Hematopoietic multipotent progenitor cell treated with erythropoietin and hydrocortisone succinate and interleukin-3 and kit ligand, for 6 days (in vitro differentiated cells): ENCODE measurements around the gene ZYX.
"Not testable (repeated sequence)": the region's sequence is repeated elsewhere in the genome, so short reads cannot be mapped to it uniquely, and the experiment has no call there.

ENCODE experiments used
- DNase-seq: peaks from one replicate; pipeline ENCODE4 v3.0.0-alpha.2; 2015

The ZYX gene

DNA sequence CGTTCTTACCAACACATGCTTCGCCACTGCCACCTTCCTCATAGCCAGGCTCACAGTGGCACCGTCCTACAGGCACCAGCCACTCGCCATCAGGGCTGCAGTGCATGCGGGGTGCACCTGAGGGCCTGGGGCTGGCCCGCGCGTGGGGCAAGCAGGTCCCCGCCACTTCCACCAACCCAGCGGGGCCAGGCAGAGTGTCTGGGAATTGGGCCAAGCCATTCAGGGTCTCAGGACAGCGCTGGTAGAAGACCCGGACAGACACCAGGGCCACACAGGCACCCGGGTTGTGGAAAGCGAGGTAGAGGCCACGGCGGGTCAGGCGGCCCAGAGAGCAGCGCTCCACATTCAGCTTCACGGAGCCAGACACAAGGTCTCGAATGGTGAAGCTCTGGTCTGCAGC is 18.5 kb downstream of the ZYX start:
- no peak for DNase-seq

DNA sequence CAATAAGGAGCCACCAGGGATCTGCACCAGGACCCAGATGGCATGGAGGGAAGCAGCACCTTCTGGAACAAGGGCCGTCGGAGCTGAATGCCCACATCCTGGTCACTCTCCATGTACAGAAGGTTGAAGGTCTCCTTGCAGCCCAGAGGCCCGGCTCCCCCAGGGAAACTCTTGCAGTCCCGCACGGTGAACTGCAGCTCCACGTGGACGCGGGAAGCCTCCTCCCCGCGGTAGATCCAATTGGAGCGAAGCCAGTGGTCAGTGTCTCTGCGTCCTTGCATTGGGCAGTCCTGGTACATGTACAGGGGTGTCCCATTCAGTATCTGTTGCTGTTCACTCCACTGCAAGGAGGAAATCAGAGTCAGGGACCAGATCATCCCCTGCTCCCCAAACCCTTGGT is 20.1 kb downstream of the ZYX start:
- no peak for DNase-seq

DNA sequence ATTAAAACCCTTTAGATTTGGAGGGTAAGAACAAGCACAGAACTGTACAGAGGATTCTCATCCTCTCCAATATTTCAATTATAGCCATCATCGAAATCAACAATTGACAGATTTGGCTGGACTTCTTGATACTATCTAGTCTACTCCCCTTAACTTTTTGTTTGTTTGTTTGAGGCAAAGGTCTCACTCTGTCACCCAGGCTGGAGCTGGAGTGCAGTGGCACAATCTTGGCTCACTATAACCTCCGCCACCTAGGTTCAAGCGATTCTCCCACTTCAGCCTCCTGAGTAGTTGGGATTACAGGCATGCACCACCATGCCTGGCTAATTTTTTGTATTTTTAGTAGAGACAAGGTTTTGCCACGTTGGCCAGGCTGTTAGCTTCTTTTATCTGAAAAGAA is 21.1 kb downstream of the ZYX start:
- DNase-seq, result not testable (repeated sequence)

DNA sequence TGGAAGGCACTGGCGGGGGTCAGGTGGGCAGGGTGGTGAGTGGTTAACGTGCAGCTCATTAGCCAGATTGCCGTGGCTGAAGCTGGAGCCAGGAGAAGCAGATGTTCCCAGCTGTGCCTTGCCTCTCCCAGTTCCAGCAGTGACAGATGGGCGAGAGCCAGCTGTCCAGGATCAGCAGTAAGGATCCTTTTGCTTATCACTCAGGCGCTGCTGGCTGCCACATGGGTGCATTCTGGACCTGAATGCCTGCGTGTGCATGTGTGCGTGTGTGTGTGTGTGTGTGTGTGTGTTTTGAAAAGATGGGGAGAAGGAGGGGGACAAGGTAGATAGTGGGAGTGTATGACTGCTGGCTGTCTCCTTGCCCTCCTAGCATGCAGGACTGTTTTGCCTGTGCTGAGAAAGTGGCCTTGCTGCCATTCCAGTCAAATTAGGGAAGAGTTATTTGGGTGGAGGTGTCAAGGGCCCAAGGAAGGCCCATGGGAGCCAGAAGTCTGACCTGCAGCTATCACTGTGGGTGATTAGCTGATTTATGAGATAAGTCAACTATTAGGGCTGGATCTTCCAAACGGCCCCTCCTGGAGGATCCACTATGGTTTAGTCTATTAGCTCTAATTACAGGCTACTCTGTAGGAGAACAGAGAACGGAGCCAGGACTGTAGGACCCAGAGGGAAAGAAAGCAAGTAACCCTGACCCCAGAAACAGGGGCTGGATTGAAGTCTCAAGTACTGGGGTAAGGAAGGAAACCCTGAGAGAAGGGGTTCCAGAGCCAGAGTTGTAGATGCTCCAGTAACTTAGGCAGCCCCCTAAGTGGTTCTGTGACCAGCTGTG is 24.2 kb downstream of the ZYX start:
- DNase-seq, result no peak

DNA sequence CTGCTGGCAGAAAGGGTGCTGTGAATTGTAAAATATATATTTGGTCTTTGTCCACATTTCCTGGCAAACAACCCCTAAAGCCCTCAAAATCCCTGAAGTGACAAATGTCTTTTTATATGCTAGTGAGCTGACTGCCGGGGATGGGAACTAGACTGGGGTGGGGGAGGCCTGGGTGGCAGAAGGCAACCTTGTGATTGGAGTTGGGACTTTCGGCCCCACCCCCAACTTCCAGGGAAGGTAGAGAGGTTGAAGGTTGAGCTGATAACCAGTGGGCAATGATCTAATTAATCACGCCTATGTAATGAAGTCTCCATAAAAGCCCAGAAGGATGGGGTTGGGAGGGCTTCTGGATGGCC is 24.8 kb downstream of the ZYX start:
- DNase-seq, result no peak

DNA sequence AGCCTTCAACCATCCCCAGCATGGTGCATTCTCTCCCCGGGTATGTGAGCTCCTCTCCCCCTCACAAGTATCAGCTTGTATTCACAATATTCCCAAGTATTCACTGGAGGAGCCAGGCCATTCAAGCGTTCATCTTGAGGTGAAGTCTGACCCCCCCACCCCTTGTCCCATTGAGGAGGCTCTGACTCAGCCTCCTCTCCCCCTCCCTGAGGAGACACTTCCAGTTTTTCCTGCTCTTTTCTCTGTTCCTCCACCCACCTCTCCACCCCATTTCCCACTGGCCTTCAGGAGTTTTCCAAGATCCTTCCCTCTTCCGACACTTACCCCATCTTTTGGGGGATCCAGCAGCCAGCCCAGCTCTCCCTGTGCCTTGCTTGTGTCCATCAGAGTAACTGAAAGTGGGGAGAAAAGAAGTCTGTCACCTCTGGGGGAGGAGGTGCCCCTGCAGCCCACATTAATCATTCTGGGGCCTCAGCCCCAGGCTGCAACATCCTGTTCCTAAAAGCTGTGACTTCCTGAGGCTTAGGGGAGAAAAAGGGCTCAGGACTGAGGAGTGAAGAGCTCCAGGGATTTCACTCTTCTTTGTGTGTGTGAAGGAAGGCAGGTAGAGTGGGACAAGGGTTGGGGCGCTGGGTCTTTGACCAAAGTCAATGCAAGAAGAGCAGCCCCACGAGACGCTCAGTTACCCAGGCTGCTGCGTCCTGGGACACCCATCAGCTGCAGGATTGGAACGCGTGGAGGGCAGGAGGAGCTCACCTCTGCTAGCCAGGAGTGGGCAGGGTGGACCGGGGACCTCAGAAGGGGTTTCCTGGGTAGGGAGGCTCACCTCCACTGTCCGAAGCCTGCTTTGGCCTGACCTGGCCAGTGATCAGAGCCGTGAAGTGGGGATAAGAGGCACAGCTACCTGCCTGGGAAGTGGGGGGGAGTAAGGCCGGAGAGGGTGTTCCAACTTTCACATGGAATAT is 26.4 kb downstream of the ZYX start:
- no peak for DNase-seq

DNA sequence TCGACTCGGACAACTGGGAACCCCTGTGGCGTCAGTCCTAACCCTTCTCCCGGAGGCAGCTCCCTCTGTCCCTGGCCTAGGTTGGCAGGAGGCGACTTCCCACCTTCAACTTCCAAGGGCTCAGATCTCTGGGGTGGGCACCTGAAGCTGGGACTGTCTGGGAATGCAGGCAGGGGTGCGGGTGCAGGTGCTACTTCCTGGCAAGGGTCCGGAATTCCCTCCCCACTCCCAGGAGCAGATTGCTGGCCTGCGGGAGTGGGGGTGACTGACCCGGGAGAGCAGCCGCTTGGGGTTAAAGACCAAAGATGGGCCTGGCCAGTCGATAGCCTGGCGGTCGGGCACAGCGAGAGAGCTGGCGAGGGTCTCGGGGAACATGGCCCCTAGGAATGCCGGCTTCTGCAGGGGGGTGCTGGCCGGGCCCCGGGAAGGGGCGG is 27.1 kb downstream of the ZYX start:
- no peak for DNase-seq

DNA sequence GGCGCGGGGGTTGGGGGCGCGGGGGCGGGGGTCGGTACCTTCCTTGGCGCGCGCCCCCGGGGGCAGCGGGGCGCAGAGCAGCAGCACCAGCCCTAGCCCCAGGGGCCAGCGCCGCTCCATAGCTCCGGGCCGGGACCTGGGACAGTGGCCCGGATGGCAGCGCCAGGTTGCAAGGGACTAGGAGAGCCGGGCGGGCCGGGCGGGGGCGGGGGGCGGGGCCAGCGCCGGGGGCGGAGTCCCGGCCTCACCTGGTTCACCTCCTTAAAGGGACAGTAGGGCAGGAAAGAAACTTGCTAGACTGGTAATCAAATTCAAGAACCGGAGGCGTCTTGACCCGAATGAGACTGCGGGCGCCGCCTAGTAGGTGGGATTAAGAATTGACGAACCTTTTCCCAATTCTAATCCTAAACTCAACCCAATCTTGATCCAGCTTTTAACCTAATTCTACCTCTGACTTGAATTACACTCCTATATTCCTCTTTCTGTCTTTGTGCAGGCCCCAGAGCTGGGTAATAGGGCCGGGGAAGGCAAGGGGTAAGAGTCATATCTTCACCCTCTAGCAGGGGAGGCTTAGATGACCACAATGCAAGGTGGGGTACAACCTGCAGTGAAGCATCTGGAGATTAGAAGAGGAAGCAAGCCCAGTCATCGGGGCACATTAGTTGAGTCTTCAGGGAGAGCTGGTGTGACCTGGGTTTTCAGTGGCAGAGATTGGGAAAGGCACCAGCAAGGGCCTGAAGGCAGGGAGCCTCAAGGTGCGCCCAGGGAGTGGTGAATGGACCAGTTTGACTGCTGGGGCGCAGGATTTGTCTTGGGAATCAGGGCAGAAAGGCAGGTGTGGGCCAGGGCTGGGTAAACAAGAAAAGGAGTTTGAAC is 27.8 kb downstream of the ZYX start, which contains the start of gene EPHA1:
TSS of gene EPHA1 (minus strand) at position 171 of the 876 bp plus-strand sequence. CDS start at position 120, 51 bp downstream.
- peak; percentile 39 for DNase-seq

DNA sequence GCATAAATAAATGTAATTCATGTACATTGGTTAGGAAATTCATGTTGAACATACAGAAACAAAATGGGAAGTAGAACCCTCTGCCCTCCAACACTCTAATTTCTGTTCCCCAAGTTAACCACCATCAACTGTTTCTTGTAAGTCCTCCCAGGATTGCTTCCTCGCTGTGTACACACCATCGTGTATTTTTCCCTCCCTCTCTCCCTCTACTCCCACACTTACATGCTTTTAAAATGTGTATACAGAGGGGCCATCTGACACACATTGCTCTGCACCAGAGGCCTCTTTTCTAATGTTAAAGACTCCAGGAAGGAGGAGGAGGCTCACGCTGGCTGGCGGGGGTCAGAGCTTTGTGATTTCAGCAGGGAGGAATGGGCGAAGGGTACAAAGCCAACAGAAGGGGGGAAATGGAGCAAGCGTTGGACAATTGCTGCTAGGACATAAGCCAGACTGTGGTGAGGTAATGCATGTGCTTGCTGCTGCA is 29.4 kb downstream of the ZYX start:
- DNase-seq, result peak; percentile 7

DNA sequence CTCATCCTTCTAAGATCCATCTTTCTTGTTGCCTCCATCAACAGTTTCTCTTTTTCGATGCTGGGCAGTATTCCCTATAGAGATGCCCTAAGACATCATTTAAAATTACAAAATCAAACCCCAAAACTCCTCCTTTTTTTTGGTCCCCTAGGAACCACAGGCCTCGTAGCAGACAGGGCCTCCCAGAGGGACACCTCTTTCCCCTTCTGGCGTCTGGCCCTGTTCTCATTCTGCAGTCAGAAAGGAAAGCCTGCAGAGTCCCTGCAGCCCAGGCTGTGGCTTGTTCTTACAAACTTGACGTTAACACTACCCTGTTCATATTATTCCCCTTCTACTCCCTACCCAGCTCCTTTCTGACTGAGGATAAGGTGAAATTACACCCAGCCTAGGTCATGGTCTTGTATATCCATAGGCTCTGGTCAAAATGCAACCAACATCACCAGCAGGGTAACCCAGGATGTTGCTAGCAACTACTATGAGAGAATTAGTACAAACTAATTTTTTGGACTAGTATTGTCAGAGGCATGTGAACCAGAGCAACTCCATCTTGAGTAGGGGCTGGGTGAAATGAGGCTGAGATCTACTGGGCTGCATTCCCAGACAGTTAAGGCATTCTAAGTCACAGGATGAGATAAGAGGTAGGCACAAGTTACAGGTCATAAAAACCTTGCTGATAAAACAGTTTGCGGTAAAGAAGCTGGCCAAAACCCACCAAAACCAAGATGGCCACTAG is 31.0 kb downstream of the ZYX start:
- no peak for DNase-seq

DNA sequence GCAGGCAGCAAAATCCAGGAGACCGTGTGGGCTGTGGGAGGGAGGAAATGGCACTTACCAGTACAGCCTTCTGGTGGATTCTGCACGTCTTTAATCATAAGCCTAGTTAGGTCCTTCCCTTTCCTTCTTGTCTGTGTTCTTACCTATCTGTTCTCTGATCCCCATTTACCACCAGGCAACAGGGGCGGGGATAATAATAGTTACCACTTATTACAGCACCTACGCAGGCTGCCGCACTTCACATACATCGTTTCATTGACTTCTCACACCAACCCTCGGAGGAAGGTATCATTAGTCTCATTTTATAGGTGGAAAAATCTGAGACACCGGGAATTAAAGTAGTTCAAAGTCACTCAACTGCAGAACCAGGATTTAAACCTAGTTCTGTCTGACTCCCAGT is 32.0 kb downstream of the ZYX start:
- DNase-seq, result no peak

DNA sequence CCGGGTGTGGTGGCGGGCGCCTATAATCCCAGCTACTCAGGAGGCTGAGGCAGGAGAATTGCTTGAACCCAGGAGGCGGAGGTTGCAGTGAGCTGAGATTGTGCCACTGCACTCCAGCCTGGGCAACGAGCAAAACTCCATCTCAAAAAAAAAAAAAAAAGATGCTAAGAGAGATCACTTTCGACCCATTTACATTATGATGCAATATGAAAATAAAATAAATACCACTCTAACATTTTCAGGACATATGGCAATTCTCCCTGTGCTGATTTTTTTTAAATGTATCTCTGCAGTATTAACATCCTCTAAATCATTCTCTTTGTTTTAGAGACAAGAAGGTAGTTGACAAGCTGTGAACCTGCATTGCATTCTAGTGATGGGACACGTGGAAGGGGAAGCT is 34.1 kb downstream of the ZYX start:
- DNase-seq, result not testable (repeated sequence)

DNA sequence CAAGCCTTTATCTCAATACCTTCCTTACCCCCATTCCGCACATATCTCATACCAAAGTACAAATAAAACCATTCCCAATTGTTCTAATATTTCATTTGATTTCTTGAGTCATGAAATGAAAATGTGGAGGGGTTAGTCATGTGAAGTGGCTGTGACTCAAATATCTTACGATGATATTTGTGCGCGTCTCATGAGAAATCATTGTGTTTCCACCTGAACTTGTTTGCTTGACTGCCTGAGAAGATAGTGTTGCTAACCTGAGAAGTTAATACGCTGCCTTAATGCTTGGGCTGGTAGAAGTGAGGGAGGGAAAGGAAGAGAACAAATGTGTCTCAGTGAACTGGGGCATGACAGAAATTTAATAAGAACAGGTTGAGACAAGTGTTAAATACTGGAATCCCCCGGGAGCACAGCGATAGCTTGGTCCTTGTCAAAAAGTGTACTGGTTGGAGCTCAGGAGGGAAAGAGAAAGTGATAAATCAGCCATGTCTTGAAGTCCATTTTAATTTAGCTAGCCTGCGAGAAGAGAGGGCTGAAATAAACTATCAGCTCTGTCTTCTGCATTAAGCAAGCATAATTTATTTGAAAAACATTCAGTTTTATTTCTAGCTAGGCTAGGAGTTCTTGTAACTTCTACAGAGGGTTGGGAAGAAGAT is 34.7 kb downstream of the ZYX start:
- DNase-seq, result no peak

DNA sequence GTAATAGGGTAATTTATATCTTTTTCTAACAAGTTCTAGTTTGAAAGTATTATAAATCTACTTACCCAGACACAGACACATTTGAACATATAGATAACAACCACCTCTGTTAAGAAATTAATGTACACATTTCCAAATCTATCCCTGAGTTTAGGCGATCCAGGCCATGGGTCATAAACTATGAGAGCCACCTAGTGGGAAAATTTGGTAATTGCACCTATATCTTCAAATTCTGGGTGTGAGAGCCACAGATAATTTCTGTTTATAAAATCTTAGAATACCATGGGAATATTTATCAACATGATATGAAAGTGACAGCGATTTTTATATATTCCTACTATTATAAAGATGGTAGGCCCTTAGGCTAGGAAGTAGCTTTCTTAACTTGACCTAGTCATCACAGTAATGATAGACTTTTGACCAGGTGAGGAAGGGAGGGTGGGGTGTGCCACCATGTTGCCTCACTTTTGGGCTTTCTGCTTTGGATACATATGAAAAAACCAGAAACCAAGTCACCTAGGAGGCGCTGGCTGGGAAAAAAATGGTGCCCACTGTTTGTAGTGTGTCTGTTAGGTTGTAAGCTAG is 35.5 kb downstream of the ZYX start:
- DNase-seq, result peak; percentile 83

DNA sequence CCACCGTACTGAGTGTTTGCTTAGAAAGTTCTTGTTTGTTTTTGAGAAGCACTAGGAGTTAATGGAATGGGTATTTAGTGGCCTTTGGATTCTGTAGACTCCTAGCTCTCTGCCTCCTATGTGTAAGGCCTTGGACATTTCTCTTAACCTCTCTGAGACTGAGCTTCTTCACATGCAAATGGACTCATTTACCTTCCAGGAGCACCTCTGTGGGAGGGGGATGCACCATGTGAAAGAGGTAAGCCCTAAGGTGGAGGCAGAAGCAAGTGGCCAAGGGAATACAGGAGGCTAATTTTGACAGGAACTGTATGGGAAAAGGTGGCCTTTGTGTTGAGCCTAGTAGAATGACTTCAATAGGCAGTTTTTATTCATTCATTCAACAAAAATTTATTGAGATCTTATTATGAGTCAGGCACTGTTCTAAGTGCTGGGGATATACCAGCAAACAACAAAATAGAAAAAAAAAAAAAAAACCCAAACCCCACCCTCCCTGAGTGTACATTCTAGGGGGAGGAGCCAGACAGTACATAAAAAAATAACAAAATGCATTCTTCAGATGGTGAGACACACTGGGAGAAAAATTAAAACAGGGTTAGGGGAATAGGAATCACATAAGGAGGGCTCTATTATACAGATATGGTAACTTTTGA is 36.7 kb downstream of the ZYX start:
- DNase-seq, result no peak

DNA sequence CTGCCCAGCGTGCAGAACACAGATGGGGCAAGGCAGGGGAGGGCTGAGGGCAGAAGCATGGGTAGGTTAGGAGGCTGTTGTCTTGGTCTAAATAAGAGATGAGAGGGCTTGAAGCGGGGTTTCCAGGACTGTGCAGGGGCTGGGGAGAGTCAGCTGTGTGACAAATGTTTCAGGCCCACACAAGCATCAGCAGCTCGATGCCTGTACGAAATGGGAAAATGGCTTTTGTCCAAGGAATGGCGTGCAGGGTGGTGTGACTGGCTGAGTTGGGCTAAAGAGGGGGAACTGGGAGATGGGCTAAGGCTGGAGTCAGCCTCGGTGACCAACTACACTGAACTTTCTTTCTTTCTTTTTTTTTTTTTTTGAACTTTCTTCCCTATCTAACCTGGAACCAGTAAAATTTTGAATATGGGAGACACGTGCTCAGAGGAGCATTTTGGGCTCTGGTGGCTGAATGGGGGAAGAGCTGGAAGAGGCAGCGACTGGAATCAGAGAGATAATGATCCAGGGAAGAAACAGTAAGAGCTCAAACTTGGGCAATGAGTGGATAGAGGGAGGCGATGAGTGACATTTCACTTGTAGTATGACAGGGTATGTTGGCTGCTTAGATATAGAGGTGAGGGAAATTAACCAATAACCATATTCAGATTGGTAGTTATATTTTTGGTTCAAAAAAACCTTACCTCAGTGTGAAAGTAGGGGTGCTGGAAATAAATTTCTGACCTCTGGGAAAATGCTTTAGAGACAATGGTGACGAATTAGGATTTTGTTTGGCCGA is 37.7 kb downstream of the ZYX start:
- no peak for DNase-seq

DNA sequence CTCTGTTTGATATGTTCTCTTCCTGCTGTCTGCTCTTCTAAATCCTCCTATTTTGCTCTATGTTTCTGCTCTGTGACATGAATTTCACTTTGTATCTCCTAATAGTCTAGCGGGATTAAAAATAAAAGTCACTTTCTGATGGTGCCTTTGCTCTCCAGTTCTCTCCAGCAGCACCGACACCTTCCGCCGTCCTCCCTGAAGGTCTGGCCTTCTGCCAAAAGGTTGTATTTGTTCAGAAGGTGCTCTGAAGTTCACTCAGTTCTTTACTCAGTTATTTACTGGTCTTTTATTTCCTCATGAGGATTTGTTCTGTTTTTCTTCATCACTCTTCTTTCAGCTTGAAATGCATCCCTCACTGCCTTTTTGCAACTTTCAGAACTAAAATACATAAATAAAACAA is 38.7 kb downstream of the ZYX start:
- DNase-seq, result no peak

DNA sequence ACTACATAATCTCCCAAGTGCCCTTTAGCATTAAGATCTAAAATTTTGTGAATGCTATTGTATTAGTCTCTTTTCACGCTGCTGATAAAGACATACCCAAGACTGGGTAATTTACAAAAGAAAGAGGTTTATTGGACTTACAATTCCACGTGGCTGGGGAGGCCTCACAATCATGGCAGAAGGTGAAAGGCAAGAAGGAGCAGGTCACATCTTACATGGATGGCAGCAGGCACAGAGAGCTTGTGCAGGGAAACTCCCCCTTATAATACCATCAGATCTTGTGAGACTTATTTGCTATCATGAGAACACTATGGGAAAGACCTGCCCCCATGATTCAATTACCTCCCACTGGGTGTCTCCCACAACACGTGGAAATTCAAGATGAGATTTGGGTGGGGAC is 39.5 kb downstream of the ZYX start:
- not testable (repeated sequence) for DNase-seq

DNA sequence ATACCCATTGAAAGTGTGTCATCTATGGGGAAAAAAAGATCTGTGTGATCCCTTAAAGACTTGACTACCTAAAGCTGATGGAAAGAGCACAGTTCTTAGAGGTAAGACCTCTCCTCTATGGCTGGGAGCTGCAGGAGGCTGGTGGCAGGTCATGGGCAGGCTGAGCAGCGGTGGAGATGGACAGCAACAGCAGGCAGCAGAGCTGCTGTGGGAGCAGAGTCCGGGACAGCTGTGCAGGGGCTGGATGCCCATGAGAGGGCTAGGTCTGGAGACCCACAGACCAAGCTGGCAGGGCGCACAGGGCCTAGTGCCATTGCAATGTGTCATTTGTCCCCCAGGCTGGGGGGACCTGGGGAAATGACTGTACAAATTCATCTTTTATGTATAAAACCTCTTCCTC is 40.9 kb downstream of the ZYX start:
- no peak for DNase-seq

DNA sequence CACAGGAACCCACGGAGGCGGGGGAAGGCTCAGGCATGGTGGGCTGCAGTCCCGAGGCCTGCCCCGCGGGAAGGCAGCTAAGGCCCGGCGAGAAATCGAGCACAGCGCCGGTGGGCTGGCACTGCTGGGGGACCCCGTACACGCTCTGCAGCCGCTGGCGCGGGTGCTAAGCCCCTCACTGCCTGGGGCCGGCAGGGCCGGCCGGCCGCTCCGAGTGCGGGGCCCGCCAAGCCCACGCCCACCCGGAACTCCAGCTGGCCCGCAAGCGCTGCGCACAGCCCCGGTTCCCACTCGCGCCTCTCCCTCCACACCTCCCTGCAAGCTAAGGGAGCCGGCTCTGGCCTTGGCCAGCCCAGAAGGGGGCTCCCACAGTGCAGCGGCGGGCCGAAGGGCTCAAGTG is 43.3 kb downstream of the ZYX start:
- DNase-seq, result not testable (repeated sequence)
